CD1c-positive myeloid dendritic cell (primary cell): ENCODE measurements around the gene CCHCR1.
"Not testable (repeated sequence)": the region's sequence is repeated elsewhere in the genome, so short reads cannot be mapped to it uniquely, and the experiment has no call there.

Source experiments
- DNase-seq: peaks from one replicate; pipeline ENCODE4 v3.0.0-alpha.2; 2016; ENCODE audit errors: extremely low spot score

The CCHCR1 gene

DNA sequence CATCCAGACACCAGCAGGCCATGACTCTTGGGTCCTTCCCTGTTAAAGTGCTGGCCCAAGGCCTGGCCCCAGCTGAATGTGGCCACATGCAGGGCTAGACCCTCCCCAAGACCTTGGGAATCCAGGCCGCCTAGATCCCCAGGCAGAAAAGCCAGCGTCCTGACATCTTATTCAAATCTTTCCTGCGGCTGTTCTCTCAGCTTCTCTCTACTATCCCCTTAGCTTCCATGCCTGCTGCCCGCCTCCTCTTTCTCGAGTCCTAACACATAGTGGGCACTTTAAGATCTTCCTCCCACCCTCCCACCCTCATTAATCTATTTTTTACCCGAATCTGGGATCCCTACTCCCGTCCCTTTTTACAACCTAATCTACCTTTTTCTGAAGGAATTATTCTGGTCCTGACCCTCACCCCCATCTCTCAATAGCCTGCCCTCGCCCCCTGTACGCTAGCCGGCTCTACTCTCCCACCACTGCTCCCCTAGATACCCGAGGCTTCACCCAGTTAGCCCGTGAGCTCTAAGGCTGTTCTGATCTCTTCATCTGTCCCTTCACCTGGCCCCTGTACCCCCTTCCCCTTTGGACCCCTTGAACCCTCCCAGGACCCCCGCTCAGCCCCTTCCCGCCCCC lies at the start of gene CCHCR1:
Gene CCHCR1, minus strand, starts transcription at position 290 of the 627 bp plus-strand sequence. Its CDS starts 202 bp downstream, at position 88.
- DNase-seq = no peak

- no peak for DNase-seq
These were observed 48.0 kb upstream of the CCHCR1 start for GRCh38 chr6:31205638-31206037.

DNA sequence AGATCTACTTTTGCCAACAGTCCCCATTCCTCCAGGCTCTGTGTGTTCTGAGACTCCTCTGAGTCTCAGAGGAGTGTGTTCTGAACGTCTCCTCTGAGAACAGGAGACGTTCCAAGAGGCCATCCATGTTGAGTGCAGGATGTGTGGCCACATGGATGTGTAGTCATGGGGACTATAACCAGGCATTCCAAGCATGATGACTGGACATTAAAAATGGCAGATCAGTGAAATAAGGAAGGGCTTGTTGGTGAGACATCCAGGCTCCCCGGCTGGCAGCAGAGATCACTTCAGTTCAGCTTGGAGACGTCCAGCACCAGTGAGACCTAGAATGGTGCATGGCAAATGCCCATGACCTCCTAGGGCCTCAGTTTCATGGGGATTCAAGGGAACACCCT lies 47.1 kb upstream of the CCHCR1 start:
- DNase-seq = no peak

DNA sequence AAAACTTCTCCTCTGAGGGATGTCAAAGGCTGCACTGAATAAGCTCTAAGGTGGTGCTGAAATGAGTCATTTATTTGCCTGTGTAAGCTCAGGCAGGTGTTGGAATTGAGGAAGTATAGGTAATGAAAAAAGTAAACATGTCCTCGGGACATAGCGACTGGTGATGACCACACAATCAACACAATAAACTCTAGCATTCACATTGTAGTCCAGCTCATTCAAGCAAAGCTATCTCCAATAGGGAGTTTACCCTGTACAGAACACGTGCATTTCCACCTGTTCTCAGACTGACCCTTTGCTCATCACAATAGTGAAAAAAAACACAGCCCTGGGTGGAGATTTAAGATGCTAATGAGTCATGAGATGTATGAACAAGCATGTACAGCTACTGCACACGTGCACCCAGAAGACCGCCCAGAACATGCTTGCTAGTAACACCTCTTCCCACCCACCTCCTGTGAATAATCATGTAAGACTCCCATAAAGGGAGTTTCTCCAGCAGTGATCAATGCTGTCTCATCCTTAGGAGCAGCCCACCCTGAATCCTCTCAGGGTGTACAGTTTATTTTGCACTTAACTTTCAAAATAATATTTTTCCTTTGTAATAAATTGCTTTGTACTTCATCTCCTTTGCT lies 45.9 kb upstream of the CCHCR1 start:
- DNase-seq = peak; percentile 75

GRCh38 chr6:31202259-31203166 lies 44.9 kb upstream of the CCHCR1 start:
- DNase-seq = no peak

- not testable (repeated sequence) for DNase-seq
These were observed 41.5 kb upstream of the CCHCR1 start for GRCh38 chr6:31199105-31199452.

- peak; percentile 96 for DNase-seq
These were observed 40.1 kb upstream of the CCHCR1 start for GRCh38 chr6:31197559-31198305.

- not testable (repeated sequence) for DNase-seq
These were observed 38.8 kb upstream of the CCHCR1 start for GRCh38 chr6:31196251-31197022.

GRCh38 chr6:31195308-31195979 lies 37.8 kb upstream of the CCHCR1 start:
- not testable (repeated sequence) for DNase-seq

- DNase-seq = no peak
These were observed 36.6 kb upstream of the CCHCR1 start for GRCh38 chr6:31194061-31194834.

- no peak for DNase-seq
These were observed 35.6 kb upstream of the CCHCR1 start for GRCh38 chr6:31193206-31193605.

GRCh38 chr6:31192431-31193105 lies 35.0 kb upstream of the CCHCR1 start:
- peak; percentile 71 for DNase-seq

DNA sequence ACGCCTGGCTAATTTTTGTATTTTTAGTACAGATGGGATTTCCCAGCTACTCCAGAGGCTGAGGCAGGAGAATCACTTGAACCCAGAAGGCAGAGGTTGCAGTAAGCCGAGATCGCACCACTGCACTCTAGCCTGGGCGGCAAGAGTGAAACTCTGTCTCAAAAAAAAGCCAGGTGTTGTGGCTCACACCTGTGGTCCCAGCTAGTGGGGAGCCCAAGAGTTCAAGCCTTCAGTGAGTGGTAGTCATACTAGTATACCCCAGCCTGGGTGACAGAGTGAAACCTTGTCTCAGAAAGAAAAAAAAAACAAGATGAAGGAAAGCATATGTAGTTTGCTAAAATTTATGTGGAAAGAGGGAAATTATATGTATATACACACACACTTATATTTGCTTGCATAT lies 32.9 kb upstream of the CCHCR1 start:
- no peak for DNase-seq

- not testable (repeated sequence) for DNase-seq
These were observed 31.6 kb upstream of the CCHCR1 start for GRCh38 chr6:31189223-31189622.

DNA sequence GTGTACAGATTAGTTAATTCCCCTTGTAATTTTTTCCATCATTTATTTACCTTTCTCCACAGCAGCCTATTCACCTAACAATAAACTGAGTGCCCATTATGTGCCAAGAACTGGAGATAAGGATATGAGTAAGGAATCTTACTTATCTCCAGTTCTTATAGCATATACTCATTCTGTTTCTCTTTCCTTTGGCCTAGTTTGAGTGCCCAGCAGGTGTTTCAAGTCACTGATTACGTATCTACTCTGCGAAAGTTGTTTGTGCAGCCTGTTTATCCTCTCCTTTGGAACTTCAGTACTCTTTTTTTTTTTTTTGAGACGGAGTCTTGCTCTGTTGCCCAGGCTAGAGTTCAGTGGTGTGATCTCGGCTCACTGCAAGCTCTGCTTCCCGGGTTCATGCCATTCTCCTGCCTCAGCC lies 30.2 kb upstream of the CCHCR1 start:
- DNase-seq = no peak

DNA sequence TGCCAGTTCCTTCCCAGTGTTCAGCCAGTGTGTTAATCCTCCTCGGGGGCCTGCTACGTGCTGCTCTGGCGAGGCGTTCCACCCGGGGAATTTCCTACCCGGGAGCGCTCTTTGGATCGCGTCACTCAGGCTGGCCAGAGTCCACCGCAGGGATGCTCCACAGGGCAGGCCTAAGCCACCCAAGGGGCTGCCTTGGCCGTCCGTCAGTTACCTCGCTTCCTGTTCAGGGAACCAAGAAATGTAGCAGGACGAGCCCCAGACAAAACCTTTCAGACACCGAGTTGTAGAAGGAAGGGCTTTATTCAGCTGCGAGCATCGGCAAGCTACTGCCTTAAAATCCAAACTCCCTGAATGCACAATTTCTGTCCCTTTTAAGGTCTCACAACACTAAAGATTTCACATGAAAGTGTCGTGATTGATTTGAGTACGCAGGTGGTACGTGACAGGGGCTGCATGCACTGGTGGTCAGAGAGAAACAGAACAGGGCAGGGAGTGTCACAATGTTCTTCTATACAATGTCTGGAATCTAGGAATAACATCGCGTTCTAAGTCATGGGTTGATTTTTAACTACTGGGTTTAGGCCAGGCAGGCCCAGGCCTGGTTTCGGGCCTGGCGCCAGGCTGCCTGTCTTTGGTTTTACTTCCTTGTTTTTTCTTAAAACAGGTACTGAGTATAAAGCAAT lies 28.6 kb upstream of the CCHCR1 start:
- no peak for DNase-seq

DNA sequence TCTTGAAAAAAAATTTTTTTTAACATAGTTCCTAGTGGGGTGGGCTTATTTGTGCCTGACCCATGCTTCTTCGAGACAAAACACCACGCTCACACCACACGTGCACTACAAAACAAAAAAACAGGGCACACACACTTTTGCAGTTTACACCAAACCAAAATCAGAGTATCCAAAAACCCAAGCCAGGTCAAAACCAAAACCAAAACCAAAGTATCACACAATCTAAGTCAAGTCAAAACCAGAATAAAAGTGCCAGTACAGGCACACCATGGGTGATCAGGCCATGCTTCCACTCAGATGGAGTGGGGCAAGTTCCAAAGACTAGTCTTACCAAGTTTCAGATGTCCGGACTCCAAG lies 28.1 kb upstream of the CCHCR1 start:
- not testable (repeated sequence) for DNase-seq

GRCh38 chr6:31183859-31184258 lies 26.3 kb upstream of the CCHCR1 start:
- DNase-seq = not testable (repeated sequence)

GRCh38 chr6:31183287-31183686 lies 25.7 kb upstream of the CCHCR1 start:
- DNase-seq = not testable (repeated sequence)
